Measurements from ENCODE around the gene VPS52.

The VPS52 gene

GRCh38 chr6:33237741-33238140 lies 33.9 kb downstream of the VPS52 start:
- no peaks in the 10 kb centered on the region for H3K27me3 ChIP-seq (ENCODE audit: insufficient read depth, poor library complexity, severe bottlenecking)
- H3K4me3 ChIP-seq (replicated peaks; ENCODE audit: insufficient read depth, low read length), result no peak overlapping the region
- TF ChIP-seq SPI1 (IDR thresholded peaks at IDR 0.05; ENCODE audit: borderline replicate concordance, low read depth) (no peak), POLR2AphosphoS5 (IDR thresholded peaks at IDR 0.05; ENCODE audit: low read depth) (no peak), CTCF (IDR thresholded peaks at IDR 0.05; ENCODE audit: insufficient read depth, low read length) (no peak), GABPA (IDR thresholded peaks at IDR 0.05; ENCODE audit: low read depth) (no peak)
- TF ChIP-seq, protein P1, sequence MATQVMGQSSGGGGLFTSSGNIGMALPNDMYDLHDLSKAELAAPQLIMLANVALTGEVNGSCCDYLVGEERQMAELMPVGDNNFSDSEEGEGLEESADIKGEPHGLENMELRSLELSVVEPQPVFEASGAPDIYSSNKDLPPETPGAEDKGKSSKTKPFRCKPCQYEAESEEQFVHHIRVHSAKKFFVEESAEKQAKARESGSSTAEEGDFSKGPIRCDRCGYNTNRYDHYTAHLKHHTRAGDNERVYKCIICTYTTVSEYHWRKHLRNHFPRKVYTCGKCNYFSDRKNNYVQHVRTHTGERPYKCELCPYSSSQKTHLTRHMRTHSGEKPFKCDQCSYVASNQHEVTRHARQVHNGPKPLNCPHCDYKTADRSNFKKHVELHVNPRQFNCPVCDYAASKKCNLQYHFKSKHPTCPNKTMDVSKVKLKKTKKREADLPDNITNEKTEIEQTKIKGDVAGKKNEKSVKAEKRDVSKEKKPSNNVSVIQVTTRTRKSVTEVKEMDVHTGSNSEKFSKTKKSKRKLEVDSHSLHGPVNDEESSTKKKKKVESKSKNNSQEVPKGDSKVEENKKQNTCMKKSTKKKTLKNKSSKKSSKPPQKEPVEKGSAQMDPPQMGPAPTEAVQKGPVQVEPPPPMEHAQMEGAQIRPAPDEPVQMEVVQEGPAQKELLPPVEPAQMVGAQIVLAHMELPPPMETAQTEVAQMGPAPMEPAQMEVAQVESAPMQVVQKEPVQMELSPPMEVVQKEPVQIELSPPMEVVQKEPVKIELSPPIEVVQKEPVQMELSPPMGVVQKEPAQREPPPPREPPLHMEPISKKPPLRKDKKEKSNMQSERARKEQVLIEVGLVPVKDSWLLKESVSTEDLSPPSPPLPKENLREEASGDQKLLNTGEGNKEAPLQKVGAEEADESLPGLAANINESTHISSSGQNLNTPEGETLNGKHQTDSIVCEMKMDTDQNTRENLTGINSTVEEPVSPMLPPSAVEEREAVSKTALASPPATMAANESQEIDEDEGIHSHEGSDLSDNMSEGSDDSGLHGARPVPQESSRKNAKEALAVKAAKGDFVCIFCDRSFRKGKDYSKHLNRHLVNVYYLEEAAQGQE (IDR thresholded peaks at IDR 0.05; ENCODE audit: insufficient replicate concordance, low read depth), result no peak
- DNase-seq (ENCODE audit: low read depth in 1 of 2, low spot score in 1 of 2), result no peak
- no peak overlapping the region for H3K27ac ChIP-seq (replicated peaks)

DNA sequence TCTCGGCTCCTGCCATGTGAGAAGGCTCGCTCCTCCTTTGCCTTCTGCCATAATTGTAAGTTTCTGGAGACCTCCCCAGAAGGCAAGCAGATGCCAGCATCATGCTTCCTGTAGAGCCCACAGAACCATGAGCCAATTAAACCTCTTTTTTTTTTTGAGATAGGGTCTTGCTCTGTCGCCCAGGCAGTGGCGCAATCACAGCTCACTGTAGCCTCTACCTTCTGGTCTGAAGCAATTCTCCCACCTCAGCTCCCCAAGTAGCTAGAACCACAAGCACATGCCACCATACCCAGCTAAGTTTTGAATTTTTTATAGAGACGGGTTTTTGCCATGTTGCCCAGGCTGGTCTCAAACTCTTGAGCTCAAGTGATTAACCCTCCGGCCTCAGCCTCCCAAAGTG lies 34.8 kb downstream of the VPS52 start:
- DNase-seq (ENCODE audit: low read depth in 1 of 2, low spot score in 1 of 2), result no peak
- Histone ChIP-seq H3K4me3 (replicated peaks; ENCODE audit: insufficient read depth, low read length) (no peak overlapping the region), H3K27me3 (ENCODE audit: insufficient read depth, poor library complexity, severe bottlenecking) (no peaks in the 10 kb centered on the region), H3K27ac (replicated peaks) (no peak overlapping the region)
- TF ChIP-seq, protein P1 (IDR thresholded peaks at IDR 0.05; ENCODE audit: insufficient replicate concordance, low read depth), result no peak
- TF ChIP-seq CTCF (IDR thresholded peaks at IDR 0.05; ENCODE audit: insufficient read depth, low read length) (no peak), GABPA (IDR thresholded peaks at IDR 0.05; ENCODE audit: low read depth) (no peak), POLR2AphosphoS5 (IDR thresholded peaks at IDR 0.05; ENCODE audit: low read depth) (no peak), SPI1 (IDR thresholded peaks at IDR 0.05; ENCODE audit: borderline replicate concordance, low read depth) (no peak)

- Histone ChIP-seq H3K4me3 (replicated peaks; ENCODE audit: insufficient read depth, low read length) (no peak overlapping the region), H3K27me3 (ENCODE audit: insufficient read depth, poor library complexity, severe bottlenecking) (no peaks in the 10 kb centered on the region), H3K27ac (replicated peaks) (no peak overlapping the region)
- DNase-seq (ENCODE audit: low read depth in 1 of 2, low spot score in 1 of 2), result no peak
- no peak for TF ChIP-seq POLR2AphosphoS5 (IDR thresholded peaks at IDR 0.05; ENCODE audit: low read depth)
- no peak for TF ChIP-seq SPI1 (IDR thresholded peaks at IDR 0.05; ENCODE audit: borderline replicate concordance, low read depth)
- no peak for TF ChIP-seq GABPA (IDR thresholded peaks at IDR 0.05; ENCODE audit: low read depth)
- TF ChIP-seq, protein P1 (IDR thresholded peaks at IDR 0.05; ENCODE audit: insufficient replicate concordance, low read depth), result no peak
- no peak for TF ChIP-seq CTCF (IDR thresholded peaks at IDR 0.05; ENCODE audit: insufficient read depth, low read length)
Measured at GRCh38 chr6:33236328-33236727, 35.3 kb downstream of the VPS52 start.

All from HL-60 (cell line).